IPS-NIHi7 (cell line): Measurements from ENCODE around the gene PUS7.
"Not testable (repeated sequence)": the region's sequence is repeated elsewhere in the genome, so short reads cannot be mapped to it uniquely, and the experiment has no call there.

Source experiments
- DNase-seq: peaks from one replicate; pipeline ENCODE4 v3.0.0; 2012; ENCODE audit warnings: mixed read lengths; ENCODE audit errors: extremely low spot score

PUS7 gene

GRCh38 chr7:105496521-105496920 lies 25.6 kb downstream of the PUS7 start:
- no peak for DNase-seq

GRCh38 chr7:105493923-105494315 lies 28.2 kb downstream of the PUS7 start:
- no peak for DNase-seq

GRCh38 chr7:105493196-105493922 lies 28.7 kb downstream of the PUS7 start:
- DNase-seq, result no peak

GRCh38 chr7:105489409-105489808 lies 32.7 kb downstream of the PUS7 start:
- DNase-seq, result no peak

- DNase-seq, result peak; percentile 21
Observed at GRCh38 chr7:105487579-105488571, 34.2 kb downstream of the PUS7 start.

GRCh38 chr7:105480931-105481330 lies 41.1 kb downstream of the PUS7 start:
- no peak for DNase-seq

GRCh38 chr7:105478606-105479005 lies 43.5 kb downstream of the PUS7 start:
- DNase-seq, result no peak

- DNase-seq, result no peak
Observed at GRCh38 chr7:105477908-105478307, 44.2 kb downstream of the PUS7 start.

- DNase-seq, result no peak
Observed at GRCh38 chr7:105474045-105474444, 48.0 kb downstream of the PUS7 start.

GRCh38 chr7:105473163-105473562 lies 48.9 kb downstream of the PUS7 start:
- DNase-seq, result no peak

GRCh38 chr7:105470846-105471245 lies 51.2 kb downstream of the PUS7 start:
- DNase-seq, result no peak

- DNase-seq, result no peak
Observed at GRCh38 chr7:105470090-105470489, 52.0 kb downstream of the PUS7 start.

GRCh38 chr7:105462765-105463420 lies 59.2 kb downstream of the PUS7 start:
- no peak for DNase-seq

GRCh38 chr7:105461518-105461917 lies 60.6 kb downstream of the PUS7 start:
- no peak for DNase-seq

GRCh38 chr7:105457619-105458225 lies 64.3 kb downstream of the PUS7 start:
- no peak for DNase-seq

GRCh38 chr7:105454921-105455320 lies 67.2 kb downstream of the PUS7 start:
- no peak for DNase-seq

- no peak for DNase-seq
Observed at GRCh38 chr7:105454095-105454747, 67.8 kb downstream of the PUS7 start.

GRCh38 chr7:105452085-105452484 lies 70.0 kb downstream of the PUS7 start:
- no peak for DNase-seq

- DNase-seq, result not testable (repeated sequence)
Observed at GRCh38 chr7:105450870-105451269, 71.2 kb downstream of the PUS7 start.

GRCh38 chr7:105450177-105450861 lies 71.8 kb downstream of the PUS7 start:
- no peak for DNase-seq

GRCh38 chr7:105448181-105448580 lies 73.9 kb downstream of the PUS7 start:
- no peak for DNase-seq
